Activated naive CD4-positive, alpha-beta T cell treated with anti-CD3 and anti-CD28 coated beads, Interleukin-2, amount 50 U/mL, for 72 hours (primary cell): ENCODE data around the gene FCRL1. TPM values are rescaled to one million over a fixed set of nuclear protein-coding genes. Genes with fewer than 3 reads are reported as not detected.
A peak's percentile ranks its signal among the peaks of the same experiment; 100 is the strongest.

Experiments
- ATAC-seq, 2 donors: fragments of 150-1000 bp; cut with Tn5 transposase; 2 replicates each; pipeline ENCODE4 v1.10.0; 2021; ENCODE audit warnings: mild to moderate bottlenecking in 2 of 2, moderate library complexity in 2 of 2
- DNase-seq, 2 donors: peaks; one replicate each; pipeline ENCODE4 v3.0.0; 2021 to 2022; ENCODE audit warnings: low spot score in 2 of 2
- H3K27ac Mint-ChIP-seq, 2 donors: one replicate each; pipeline ENCODE4 v1.8.0; 2022; ENCODE audit warnings: mild to moderate bottlenecking in 2 of 2, mixed read lengths in 2 of 2
- H3K36me3 Mint-ChIP-seq, 2 donors: one replicate each; pipeline ENCODE4 v1.8.0; 2022; ENCODE audit warnings: mixed read lengths in 2 of 2
- H3K9me3 Mint-ChIP-seq, 2 donors: one replicate each; pipeline ENCODE4 v1.8.0; 2022; ENCODE audit warnings: mixed read lengths in 2 of 2
- total RNA-seq, 2 donors: library from RNA; stranded (reverse); gene quantifications; one replicate each; pipeline ENCODE4 v1.2.3, GENCODE V29; 2022

Gene FCRL1
- total RNA-seq, 2 donors from 2014 or later, result not detected

GRCh38 chr1:157829210-157829609, 9.3 kb upstream of the FCRL1 start:
- Mint-ChIP-seq H3K9me3 (peaks cover 0 to 4% of the 10 kb centered on the region in 2 donors), H3K36me3 (no peaks in the 10 kb centered on the region), H3K27ac (no peak overlapping the region)
- no peak for DNase-seq
- ATAC-seq, result no peak

- DNase-seq (no peak), ATAC-seq (no peak)
- H3K27ac Mint-ChIP-seq, result no peak overlapping the region
- H3K36me3 Mint-ChIP-seq, result no peaks in the 10 kb centered on the region
- H3K9me3 Mint-ChIP-seq, result no peaks in the 10 kb centered on the region
These were observed 379 bp upstream of the FCRL1 start for GRCh38 chr1:157820299-157820698.

GRCh38 chr1:157819215-157819614, 705 bp downstream of the FCRL1 start:
- DNase-seq (no peak), ATAC-seq (no peak)
- no peak overlapping the region for H3K27ac Mint-ChIP-seq
- H3K9me3 Mint-ChIP-seq, result peaks cover 0 to 3% of the 10 kb centered on the region in 2 donors
- no peaks in the 10 kb centered on the region for H3K36me3 Mint-ChIP-seq

GRCh38 chr1:157813269-157813668, 6.7 kb downstream of the FCRL1 start:
- Mint-ChIP-seq H3K27ac (no peak overlapping the region), H3K36me3 (peaks cover 0 to 7% of the 10 kb centered on the region in 2 donors), H3K9me3 (peaks cover 4 to 22% of the 10 kb centered on the region in 2 donors)
- no peak for ATAC-seq
- DNase-seq, result no peak

- Mint-ChIP-seq H3K27ac (no peak overlapping the region), H3K9me3 (peaks cover 0 to 4% of the 10 kb centered on the region in 2 donors), H3K36me3 (no peaks in the 10 kb centered on the region)
- ATAC-seq (no peak), DNase-seq (no peak)
These were observed 13.3 kb downstream of the FCRL1 start for GRCh38 chr1:157806431-157807149.

GRCh38 chr1:157803851-157804250, 16.1 kb downstream of the FCRL1 start:
- Mint-ChIP-seq H3K9me3 (no peaks in the 10 kb centered on the region), H3K27ac (no peak overlapping the region), H3K36me3 (no peaks in the 10 kb centered on the region)
- DNase-seq (no peak), ATAC-seq (no peak)

- no peaks in the 10 kb centered on the region for H3K9me3 Mint-ChIP-seq
- ATAC-seq, result no peak
- no peaks in the 10 kb centered on the region for H3K36me3 Mint-ChIP-seq
- DNase-seq, result no peak
- no peak overlapping the region for H3K27ac Mint-ChIP-seq
These were observed 19.9 kb downstream of the FCRL1 start for GRCh38 chr1:157799996-157800395.

GRCh38 chr1:157798211-157798610, 21.7 kb downstream of the FCRL1 start:
- no peak for DNase-seq
- peaks cover 2 to 4% of the 10 kb centered on the region in 2 donors for H3K36me3 Mint-ChIP-seq
- ATAC-seq, result no peak

GRCh38 chr1:157785248-157785647, 34.7 kb downstream of the FCRL1 start:
- ATAC-seq (no peak), DNase-seq (no peak)
- Mint-ChIP-seq H3K27ac (no peak overlapping the region), H3K36me3 (peaks cover 0 to 5% of the 10 kb centered on the region in 2 donors), H3K9me3 (peaks cover 8 to 11% of the 10 kb centered on the region in 2 donors)

More at GRCh38 chr1:157798211-157798610, 21.7 kb downstream of the FCRL1 start:
- peaks cover 3 to 9% of the 10 kb centered on the region in 2 donors for H3K9me3 Mint-ChIP-seq
- no peak overlapping the region for H3K27ac Mint-ChIP-seq

GRCh38 chr1:157784801-157785200, 35.1 kb downstream of the FCRL1 start:
- no peak for ATAC-seq
- H3K9me3 Mint-ChIP-seq, result peaks cover 5 to 11% of the 10 kb centered on the region in 2 donors
- DNase-seq, result no peak
- no peak overlapping the region for H3K27ac Mint-ChIP-seq
- peaks cover 0 to 5% of the 10 kb centered on the region in 2 donors for H3K36me3 Mint-ChIP-seq

GRCh38 chr1:157782931-157783330, 37.0 kb downstream of the FCRL1 start:
- DNase-seq, result no peak
- H3K9me3 Mint-ChIP-seq, result peaks cover 5 to 11% of the 10 kb centered on the region in 2 donors
- H3K27ac Mint-ChIP-seq, result no peak overlapping the region
- no peak for ATAC-seq
- H3K36me3 Mint-ChIP-seq, result peaks cover 0 to 5% of the 10 kb centered on the region in 2 donors

- no peak for DNase-seq
- Mint-ChIP-seq H3K36me3 (peaks cover 0 to 5% of the 10 kb centered on the region in 2 donors), H3K27ac (no peak overlapping the region), H3K9me3 (peaks cover 0 to 4% of the 10 kb centered on the region in 2 donors)
- peak in 1 of 2 donors; percentile 61 for ATAC-seq
These were observed 38.9 kb downstream of the FCRL1 start for GRCh38 chr1:157781048-157781447.

GRCh38 chr1:157776971-157777391, 42.9 kb downstream of the FCRL1 start, which contains the start of gene FCRL2:
TSS of gene FCRL2 (minus strand) at chr1:157777132. CDS start at chr1:157777073, 59 bp downstream.
- DNase-seq (no peak), ATAC-seq (no peak)
- Mint-ChIP-seq H3K27ac (no peak within 1 kb of the TSS), H3K36me3 (peaks cover 0 to 5% of the 10 kb centered on the region in 2 donors), H3K9me3 (no peaks in the 10 kb centered on the region)

- no peak for ATAC-seq
- H3K27ac Mint-ChIP-seq, result no peak overlapping the region
- no peaks in the 10 kb centered on the region for H3K9me3 Mint-ChIP-seq
- DNase-seq, result no peak
- H3K36me3 Mint-ChIP-seq, result no peaks in the 10 kb centered on the region
These were observed 44.6 kb downstream of the FCRL1 start for GRCh38 chr1:157775101-157775870.

GRCh38 chr1:157774412-157774811, 45.5 kb downstream of the FCRL1 start:
- H3K27ac Mint-ChIP-seq, result no peak overlapping the region
- no peaks in the 10 kb centered on the region for H3K36me3 Mint-ChIP-seq
- no peak for DNase-seq
- H3K9me3 Mint-ChIP-seq, result no peaks in the 10 kb centered on the region
- no peak for ATAC-seq

GRCh38 chr1:157773493-157774350, 46.2 kb downstream of the FCRL1 start:
- ATAC-seq, result peak in 1 of 2 donors; percentile 30
- Mint-ChIP-seq H3K27ac (no peak overlapping the region), H3K36me3 (no peaks in the 10 kb centered on the region), H3K9me3 (no peaks in the 10 kb centered on the region)
- no peak for DNase-seq
